GM19043 (cell line): ENCODE results near the gene PIM3.
"Not testable (repeated sequence)": the region's sequence is repeated elsewhere in the genome, so short reads cannot be mapped to it uniquely, and the experiment has no call there.

Experiments
- ATAC-seq: cut with Tn5 transposase; IDR thresholded peaks from one replicate; pipeline ENCODE4 v1.9.1; 2021; ENCODE audit warnings: low read depth; ENCODE audit not compliant: unreplicated experiment

The PIM3 gene

DNA sequence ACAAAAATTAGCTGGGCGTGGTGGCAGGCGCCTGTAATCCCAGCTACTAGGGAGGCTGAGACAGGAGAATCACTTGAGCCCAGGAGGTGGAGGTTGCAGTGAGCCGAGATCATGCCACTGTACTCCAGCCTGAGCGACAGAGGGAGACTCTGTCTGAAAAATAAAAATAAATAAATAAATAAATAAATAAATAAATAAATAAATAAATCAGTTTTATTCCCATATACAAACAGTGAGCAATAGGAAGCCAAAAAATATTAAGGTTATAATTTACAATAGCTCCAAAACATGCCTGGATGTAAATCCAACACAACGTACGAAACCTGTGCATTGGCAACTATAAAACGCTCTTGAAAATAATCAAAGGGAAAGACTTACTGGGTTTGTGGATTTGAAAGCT is 21.2 kb downstream of the PIM3 start:
- ATAC-seq: not testable (repeated sequence)

- no peak for ATAC-seq
Observed at GRCh38 chr22:49983148-49984042, 22.8 kb downstream of the PIM3 start.

GRCh38 chr22:49986325-49986724 is 25.8 kb downstream of the PIM3 start:
- ATAC-seq: no peak

GRCh38 chr22:49989826-49990225 is 29.3 kb downstream of the PIM3 start:
- not testable (repeated sequence) for ATAC-seq

GRCh38 chr22:49991167-49991566 is 30.6 kb downstream of the PIM3 start:
- no peak for ATAC-seq

DNA sequence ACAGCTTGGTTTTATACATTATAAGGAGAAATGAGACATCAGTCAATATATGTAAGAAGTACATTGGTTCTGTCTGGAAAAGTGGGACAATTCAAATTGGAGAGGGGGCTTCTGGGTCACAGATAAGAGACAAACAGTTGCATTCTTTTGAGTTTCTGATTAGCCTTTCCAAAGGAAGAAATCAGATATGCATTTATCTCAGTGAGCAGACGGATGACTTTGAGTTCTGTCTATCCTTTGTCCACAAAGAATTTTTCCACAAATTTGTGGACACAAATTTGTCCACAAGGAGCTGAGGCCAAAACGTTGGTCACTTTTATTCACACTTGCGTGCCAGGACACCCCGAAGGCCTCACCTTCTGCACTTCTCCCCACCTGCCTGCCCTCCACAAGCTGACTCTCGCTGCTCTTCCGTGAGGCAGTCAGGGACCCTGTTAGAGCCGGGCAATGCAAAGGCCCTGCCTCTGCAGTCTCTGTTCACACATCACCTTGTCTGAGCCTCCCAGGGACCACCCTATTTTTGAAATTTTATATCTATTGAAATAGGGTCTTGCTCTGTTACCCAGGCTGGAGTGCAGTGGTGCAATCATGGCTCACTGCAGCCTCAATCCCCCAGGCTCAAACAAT is 31.4 kb downstream of the PIM3 start:
- ATAC-seq: no peak

GRCh38 chr22:49992921-49993648 is 32.5 kb downstream of the PIM3 start:
- no peak for ATAC-seq

- no peak for ATAC-seq
Observed at GRCh38 chr22:49993649-49994360, 33.2 kb downstream of the PIM3 start.

DNA sequence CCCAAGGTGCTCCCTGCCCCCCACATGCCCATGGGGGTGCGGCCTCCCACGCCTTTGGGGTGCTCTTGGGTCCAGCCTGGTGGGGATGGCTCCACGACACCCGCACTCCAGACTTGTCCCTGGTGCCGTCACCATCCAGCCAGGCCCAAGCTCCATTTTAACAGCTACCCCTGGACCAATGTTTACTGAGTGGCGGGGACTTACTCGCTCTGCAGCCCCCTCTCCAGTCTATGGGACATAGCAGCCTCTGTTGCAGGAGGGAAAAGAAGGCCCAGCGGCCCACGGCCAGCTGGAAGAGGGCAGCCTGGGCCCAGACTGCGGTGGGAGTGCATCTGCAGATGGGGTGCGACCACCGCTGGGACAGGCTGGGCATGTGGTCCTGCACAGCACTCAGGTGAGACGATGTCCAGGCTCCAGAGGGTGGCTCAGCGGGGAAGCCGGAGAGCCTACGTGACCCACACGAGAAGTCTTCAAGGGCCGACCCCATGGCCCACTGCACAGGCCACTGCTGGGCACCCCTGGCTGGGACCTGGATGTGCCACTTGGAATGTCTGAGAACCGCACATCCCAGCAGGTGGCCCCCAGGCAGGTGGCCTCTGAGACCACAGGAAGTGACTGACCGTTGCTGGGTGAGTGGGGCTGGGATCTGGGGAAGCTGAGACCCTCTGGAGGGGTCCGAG is 33.9 kb downstream of the PIM3 start:
- no peak for ATAC-seq

DNA sequence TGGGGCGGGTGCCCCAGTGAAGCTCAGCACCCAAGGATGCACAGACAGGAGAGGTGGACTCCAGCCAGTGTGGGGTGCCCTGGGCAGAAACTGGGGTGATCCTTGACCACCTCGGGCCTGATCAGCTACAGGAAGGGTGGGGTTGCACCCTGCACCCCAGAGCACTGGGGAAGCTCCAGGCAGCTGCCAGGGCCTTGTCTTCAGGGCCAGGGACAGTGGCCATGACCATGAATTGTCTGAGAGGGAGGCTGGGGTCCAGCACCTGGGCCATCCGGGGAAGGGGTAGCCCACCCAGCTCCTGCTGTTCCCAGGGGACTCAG is 34.4 kb downstream of the PIM3 start:
- no peak for ATAC-seq

DNA sequence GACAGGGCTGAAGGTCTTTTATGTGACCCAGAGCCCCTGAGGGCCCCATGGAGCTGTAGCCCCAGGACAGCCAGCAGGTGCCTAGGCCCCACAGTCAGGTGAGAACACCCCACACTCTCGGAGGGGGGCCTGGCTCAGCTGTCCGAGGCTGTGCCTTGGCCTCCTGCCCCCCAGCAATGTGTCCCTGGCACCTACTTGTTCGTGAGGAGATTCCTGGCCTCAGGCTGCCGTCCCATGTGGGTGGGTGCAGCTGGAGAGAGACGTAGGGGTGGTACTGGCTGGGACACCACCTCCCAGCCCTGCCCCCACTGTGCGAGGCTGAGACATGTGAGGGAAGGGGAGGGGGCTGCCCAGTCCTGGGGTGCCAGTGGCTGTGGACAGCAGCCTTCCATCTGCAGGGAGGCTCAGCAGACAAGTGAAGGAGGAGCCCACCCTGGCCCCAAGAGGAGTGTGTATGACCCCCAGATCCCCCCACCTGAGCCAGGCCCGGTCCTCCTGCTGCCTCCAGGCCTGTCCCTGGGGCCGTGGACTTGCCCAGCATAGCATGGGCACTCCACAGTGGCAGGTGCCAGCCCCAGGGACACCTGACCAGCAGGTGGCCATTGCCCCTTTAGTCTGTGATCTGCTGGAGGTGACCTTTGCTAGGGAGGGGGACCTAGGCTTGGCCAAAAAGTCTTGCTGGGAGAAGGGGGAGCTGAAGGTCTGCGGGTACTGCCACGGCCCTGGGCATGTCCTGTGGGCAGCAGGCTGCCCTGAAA is 35.0 kb downstream of the PIM3 start:
- ATAC-seq: no peak

DNA sequence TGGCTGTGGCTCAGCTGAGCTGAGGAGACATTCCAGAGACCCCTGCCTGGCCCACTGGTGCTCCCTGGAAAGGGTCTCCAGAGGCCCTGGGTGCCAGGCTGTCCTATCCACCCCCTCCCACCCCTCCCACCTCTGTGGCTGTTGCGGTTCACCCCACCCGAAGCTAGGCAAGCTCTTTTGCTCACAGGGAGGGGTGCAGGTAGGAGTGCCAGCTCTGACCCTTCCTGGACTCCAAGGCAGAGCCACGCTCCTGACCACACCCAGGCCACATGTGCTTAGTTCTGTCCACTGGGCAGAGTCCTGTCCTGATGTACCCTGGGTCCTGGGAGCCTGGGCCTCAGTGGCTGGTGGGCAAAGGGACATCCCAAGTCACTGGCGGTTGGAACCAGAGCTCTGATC is 35.5 kb downstream of the PIM3 start:
- ATAC-seq: no peak

DNA sequence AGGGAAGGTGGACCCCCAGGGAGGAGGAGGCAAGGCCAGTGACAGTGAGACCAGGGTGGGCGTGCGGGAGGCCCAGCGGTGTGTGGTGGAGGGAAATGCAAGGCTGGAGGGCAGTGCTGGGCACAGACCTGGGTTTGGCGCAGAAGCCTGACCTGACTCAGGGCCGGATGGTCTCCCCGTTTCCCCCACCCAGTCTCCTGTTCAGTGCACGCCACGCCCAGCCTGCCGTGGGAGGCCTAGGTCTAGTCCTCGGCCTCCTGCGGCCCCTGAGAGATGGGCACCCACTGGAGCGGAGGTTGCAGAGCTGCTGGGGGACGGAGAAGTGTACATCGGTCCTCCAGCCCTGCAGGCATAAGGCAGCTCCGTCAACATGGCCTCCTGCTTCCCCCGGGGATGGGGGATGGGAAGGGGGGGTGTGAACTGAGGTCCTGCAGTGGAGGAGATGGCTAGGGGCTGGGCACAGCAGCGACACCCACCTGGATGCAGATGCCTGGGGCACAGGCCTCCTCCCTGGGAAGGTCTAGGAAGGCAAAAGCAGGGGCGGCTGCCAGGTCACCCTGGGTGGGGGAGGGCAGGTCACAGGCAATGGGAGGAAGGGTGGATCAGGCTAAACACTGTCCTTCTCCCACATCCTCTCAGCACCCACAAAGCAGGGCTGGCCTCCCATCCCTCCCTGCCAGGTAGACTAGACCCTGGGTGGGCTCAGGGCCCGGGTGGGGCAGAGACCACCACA is 36.1 kb downstream of the PIM3 start:
- ATAC-seq: no peak

- no peak for ATAC-seq
Observed at GRCh38 chr22:49997251-49997599, 36.7 kb downstream of the PIM3 start.

DNA sequence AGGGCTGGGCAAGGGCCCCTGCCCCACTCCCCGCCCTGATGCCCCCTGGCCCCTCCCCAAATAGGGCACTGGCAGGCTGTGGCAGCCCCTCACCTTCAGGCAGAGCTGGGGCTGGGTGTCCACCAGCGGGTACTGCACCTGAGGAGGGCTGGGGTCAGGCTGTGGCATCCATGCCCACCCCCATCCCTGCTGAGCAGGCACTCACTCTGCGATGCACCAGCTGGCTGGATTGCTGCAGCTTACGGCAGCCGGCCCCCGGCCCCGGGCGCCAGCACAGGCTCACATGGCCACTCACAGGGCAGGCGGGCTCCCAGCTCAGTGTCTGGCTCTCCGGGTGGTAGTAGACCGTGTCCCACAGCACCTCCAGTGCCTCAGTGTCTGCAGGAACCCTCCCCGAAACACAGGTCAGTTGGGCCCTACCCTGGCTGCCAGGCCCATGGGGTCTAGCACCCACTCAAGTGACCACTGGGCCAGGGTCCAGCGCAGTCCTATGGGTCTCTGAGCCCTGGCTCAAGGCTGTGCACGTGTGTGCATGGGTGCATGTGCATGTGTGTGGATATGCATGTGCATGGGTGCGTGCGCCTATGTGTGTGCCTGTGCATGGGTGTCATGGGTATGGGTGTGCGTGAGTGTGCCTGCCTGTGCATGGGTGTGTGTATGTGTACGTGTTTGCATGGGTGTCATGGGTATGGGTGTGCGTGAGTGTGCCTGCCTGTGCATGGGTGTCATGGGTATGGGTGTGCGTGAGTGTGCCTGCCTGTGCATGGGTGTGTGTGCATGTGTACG is 37.6 kb downstream of the PIM3 start:
- ATAC-seq: no peak

DNA sequence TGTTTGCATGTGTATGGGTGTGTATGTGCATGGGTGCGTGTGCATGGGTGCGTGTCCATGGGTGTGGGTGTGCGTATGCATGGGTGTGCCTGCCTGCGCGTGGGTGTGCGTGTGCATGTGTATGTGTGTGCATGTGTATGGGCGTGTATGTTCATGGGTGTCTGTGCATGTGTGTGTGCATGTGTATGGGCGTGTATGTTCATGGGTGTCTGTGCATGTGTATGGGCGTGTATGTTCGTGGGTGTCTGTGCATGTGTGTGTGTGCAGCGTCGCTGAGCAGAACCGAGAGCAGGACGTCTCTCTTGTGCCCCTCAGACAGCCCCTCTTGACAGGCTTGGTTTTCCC is 38.1 kb downstream of the PIM3 start:
- ATAC-seq: no peak

DNA sequence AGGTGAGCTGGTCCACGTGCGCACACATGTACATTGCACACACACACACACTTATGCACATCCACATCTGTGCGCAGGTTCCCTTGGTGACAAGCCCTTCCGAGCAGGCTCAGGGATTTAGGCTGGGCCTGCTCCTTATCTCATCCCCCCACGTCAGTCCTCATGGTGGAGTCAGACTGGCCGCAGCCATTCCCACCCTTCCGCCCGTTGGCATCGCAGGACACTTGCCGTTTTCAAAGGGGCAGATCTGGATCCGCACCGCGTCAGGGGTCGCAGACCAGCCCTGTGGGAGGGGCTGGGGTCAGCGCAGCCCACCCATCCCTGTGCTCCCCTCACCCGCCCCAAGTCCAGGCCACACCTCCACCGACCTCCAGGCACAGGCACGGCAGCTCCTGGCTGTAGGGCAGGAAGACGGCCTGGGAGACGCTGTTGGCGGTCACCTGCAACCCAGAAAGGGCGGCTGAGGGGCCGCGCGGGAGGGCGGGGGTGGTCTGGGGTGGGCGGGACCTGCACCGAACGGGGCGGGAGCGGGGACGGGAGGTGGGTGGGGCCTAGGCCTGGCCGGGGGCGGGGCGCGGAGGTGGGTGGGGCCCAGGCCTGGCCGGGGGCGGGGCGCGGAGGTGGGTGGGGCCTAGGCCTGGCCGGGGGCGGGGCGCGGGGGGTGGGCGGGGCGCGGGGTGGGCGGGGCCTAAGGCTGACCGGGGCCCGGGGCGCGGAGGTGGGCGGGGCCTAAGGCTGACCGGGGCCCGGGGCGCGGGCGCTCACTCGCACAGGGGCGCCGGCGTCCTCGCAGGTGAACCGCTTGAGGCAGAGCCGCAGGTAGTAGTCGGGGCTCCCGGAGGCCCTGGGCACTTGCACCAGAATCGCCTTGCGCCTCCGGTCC is 38.7 kb downstream of the PIM3 start:
- ATAC-seq: no peak
